Measurements from ENCODE around the gene CREG2. TPM values are rescaled to one million over a fixed set of nuclear protein-coding genes. Genes with fewer than 3 reads are reported as not detected.

The CREG2 gene
- total RNA-seq, 1 donor from 2014 or later: not detected

DNA sequence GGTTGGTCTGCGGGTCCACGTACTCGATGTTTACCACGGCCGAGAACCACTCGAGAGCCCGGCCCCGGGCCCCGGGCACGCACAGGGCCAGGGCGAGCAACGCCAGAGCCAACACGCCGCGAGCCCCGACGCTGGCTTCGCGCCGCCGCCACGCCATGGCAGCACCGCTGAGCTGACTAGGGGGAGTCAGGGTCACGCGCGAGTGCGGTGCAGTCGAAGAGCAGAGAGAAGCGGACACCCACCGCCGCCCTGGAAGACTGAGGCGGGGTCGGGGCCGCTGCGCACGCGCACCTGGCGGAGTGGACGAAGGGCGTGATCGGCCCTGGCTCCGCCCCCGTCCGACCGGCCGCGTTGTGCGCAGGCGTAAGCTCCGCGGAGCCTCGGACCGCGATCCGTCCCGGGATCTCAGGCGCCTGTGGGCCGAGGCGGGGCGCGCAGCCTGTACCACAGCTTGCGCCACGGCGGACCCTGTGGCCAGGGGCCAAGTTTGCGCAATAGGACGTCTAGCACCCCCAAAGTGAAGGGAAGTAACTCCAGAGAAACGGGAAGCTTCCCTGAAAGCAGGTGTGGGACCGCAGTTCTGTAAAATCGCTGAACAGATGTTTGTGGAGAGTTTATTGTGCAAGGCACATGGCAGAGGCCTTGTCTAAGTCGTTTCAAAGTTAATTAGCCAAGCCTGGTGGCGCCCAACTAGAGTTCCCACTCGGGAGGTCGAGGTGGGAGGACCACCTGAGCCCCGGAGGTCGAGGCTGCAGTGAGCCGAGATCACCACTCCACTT lies 78.7 kb downstream of the CREG2 start, which contains the start of gene RNF149:
RNF149 (minus strand) TSS at position 270 of the 779 bp plus-strand sequence; CDS start at position 157, 113 bp downstream.
- peak; percentile 93 to 94 for DNase-seq (ENCODE audit: low read depth in 2 of 2)

- peak; percentile 27 to 33 for DNase-seq (ENCODE audit: low read depth in 2 of 2)
Measured at GRCh38 chr2:101307950-101308431, 79.3 kb downstream of the CREG2 start.

GRCh38 chr2:101307503-101307902 lies 79.8 kb downstream of the CREG2 start:
- peak in 1 of 2 donors; percentile 20 for DNase-seq (ENCODE audit: low read depth in 2 of 2)

GRCh38 chr2:101306410-101306809 lies 80.9 kb downstream of the CREG2 start:
- peak; percentile 20 for DNase-seq (ENCODE audit: low read depth in 2 of 2)

DNA sequence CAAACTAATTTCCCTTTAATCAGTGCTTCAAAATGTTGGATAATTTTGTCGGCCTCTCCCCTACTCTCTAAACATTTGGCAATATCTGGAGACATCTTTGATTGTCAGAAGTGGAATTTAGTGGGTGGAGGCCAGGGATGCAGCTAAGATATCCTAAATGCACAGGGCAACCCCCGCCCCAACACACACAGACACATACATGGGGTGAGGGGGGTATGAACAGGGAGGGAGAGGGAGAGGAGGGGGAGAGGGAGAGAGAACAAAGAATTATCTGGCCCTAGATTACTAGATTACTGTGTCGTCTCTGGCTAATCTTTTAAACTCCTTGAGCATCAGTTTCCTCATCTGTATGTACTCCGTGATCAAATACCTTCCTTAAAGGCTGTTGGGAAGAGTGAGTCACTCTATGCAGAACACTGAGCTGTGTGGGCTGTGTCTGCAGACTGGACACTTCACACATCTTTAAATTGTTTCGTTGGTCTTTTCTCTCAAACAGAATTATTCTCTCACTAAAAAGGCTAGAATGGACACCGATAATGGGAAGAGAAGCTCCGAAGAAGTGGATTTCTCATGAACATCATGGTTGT lies 81.7 kb downstream of the CREG2 start:
- peak; percentile 14 to 77 for DNase-seq (ENCODE audit: low read depth in 2 of 2)

- no peak for DNase-seq (ENCODE audit: low read depth in 2 of 2)
Measured at GRCh38 chr2:101305035-101305434, 82.3 kb downstream of the CREG2 start.

DNA sequence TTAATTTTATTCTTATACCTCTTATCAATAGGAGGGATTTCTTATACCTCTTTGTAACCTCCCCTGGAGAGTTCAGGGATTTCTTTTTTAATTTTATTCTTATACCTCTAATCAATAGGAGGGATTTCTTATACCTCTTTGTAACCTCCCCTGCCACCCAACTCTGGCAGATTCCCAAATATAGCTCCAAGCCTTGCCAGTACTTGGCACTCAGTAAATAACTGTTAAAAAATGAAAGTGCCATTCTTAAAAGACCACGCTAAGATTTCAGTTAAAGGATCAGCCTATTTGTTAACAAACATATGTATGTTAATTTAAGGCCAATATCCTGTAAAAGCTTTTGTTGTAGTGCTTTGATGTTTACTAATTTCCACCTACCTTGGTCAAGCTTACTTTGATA lies 83.6 kb downstream of the CREG2 start:
- no peak for DNase-seq (ENCODE audit: low read depth in 2 of 2)

GRCh38 chr2:101302016-101302415 lies 85.3 kb downstream of the CREG2 start:
- no peak for DNase-seq (ENCODE audit: low read depth in 2 of 2)

- DNase-seq (ENCODE audit: low read depth in 2 of 2): no peak
Measured at GRCh38 chr2:101300836-101301235, 86.5 kb downstream of the CREG2 start.

GRCh38 chr2:101300164-101300563 lies 87.1 kb downstream of the CREG2 start:
- no peak for DNase-seq (ENCODE audit: low read depth in 2 of 2)

- DNase-seq (ENCODE audit: low read depth in 2 of 2): no peak
Measured at GRCh38 chr2:101299604-101300003, 87.7 kb downstream of the CREG2 start.

- DNase-seq (ENCODE audit: low read depth in 2 of 2): no peak
Measured at GRCh38 chr2:101297383-101297782, 89.9 kb downstream of the CREG2 start.

- no peak for DNase-seq (ENCODE audit: low read depth in 2 of 2)
Measured at GRCh38 chr2:101296371-101296770, 90.9 kb downstream of the CREG2 start.

- peak in 1 of 2 donors; percentile 67 for DNase-seq (ENCODE audit: low read depth in 2 of 2)
Measured at GRCh38 chr2:101295895-101296294, 91.4 kb downstream of the CREG2 start.

Other genes starting within 250 kb of the CREG2 start
- 62.8 and 96.8 TPM in 2 replicates for gene TBC1D8, start 236.1 kb downstream of the CREG2 start, total RNA-seq
- 12.9 and 15.7 TPM in 2 replicates for gene CNOT11, start 134.6 kb downstream of the CREG2 start, total RNA-seq
- 29.0 and 34.3 TPM in 2 replicates for gene RNF149, start 78.8 kb downstream of the CREG2 start, total RNA-seq
- gene RFX8, start 87.6 kb upstream of the CREG2 start, total RNA-seq: 0.22 TPM in 1 of 2 replicates, not detected in the other

Data from lung microvascular endothelial cell (primary cell).